OCI-LY1 (cell line): Measurements from ENCODE around the gene COL19A1.

Experiments
- H2AFZ ChIP-seq: fragments of 200-600 bp; sonication (generic), shearing (Covaris generic); 2 replicates; pipeline ENCODE4 v1.6.0; 2014; ENCODE audit warnings: antibody characterized with exemption, mild to moderate bottlenecking, low read length
- H3F3A ChIP-seq: fragments of 200-600 bp; sonication (generic), shearing (Covaris generic); 2 replicates; pipeline ENCODE4 v1.6.0; 2014; ENCODE audit warnings: mild to moderate bottlenecking, antibody characterized with exemption, low read length, moderate library complexity; ENCODE audit not compliant: insufficient read depth
- H3K27ac ChIP-seq: fragments of 200-600 bp; sonication (generic); 2 replicates; pipeline ENCODE4 v1.5.1; 2014; ENCODE audit warnings: low read length, mixed run types, mild to moderate bottlenecking, low read depth; ENCODE audit not compliant: poor library complexity, severe bottlenecking
- H3K27me3 ChIP-seq: fragments of 200-600 bp; sonication (generic); 2 replicates; pipeline ENCODE4 v1.6.0; 2014; ENCODE audit warnings: antibody characterized with exemption, mild to moderate bottlenecking, low read length, moderate library complexity; ENCODE audit not compliant: insufficient read depth
- H3K36me3 ChIP-seq: fragments of 200-600 bp; sonication (generic); 2 replicates; pipeline ENCODE4 v1.6.1; 2014; ENCODE audit warnings: mild to moderate bottlenecking, antibody characterized with exemption, low read length, moderate library complexity, mixed read lengths; ENCODE audit not compliant: insufficient read depth
- H3K4me1 ChIP-seq: fragments of 200-600 bp; sonication (generic); 2 replicates; pipeline ENCODE4 v1.5.1; 2014; ENCODE audit warnings: mild to moderate bottlenecking, low read length, moderate library complexity; ENCODE audit not compliant: insufficient read depth, severe bottlenecking
- H3K4me2 ChIP-seq: fragments of 200-600 bp; sonication (generic), shearing (Covaris generic); 2 replicates; pipeline ENCODE4 v1.6.1; 2014; ENCODE audit warnings: low read length
- H3K4me3 ChIP-seq: fragments of 200-600 bp; sonication (generic); 2 replicates; pipeline ENCODE4 v1.5.1; 2014; ENCODE audit warnings: low read length, low read depth, mild to moderate bottlenecking, mixed read lengths; ENCODE audit not compliant: poor library complexity, severe bottlenecking
- H3K79me2 ChIP-seq: fragments of 200-600 bp; shearing (Covaris generic); 2 replicates; pipeline ENCODE4 v1.6.1; 2016; ENCODE audit warnings: mixed run types, low read length, mixed read lengths; ENCODE audit not compliant: insufficient read depth
- H3K9ac ChIP-seq: fragments of 200-600 bp; sonication (generic), shearing (Covaris generic); 2 replicates; pipeline ENCODE4 v1.6.1; 2014; ENCODE audit warnings: mild to moderate bottlenecking, low read length, mixed read lengths
- H3K9me2 ChIP-seq: fragments of 200-600 bp; sonication (generic), shearing (Covaris generic); 2 replicates; pipeline ENCODE4 v1.6.1; 2014; ENCODE audit warnings: low read depth, mild to moderate bottlenecking, low read length, mixed read lengths
- H3K9me3 ChIP-seq: fragments of 200-600 bp; shearing (Covaris generic); 2 replicates; pipeline ENCODE4 v1.6.1; 2014; ENCODE audit warnings: low read length, mixed read lengths
- H4K20me1 ChIP-seq: fragments of 200-600 bp; sonication (generic), shearing (Covaris generic); 2 replicates; pipeline ENCODE4 v1.6.0; 2016; ENCODE audit warnings: mild to moderate bottlenecking, low read length; ENCODE audit not compliant: insufficient read depth
- EZH2 ChIP-seq: fragments of 200-600 bp; sonication (generic), shearing (Covaris generic); IDR thresholded peaks from 2 replicates; pipeline ENCODE4 v1.8.0; 2017; ENCODE audit warnings: borderline replicate concordance, mixed run types, mild to moderate bottlenecking, antibody characterized with exemption, low read length, moderate library complexity, mixed read lengths
- TF ChIP-seq, protein P1 (sequence below): fragments of 200-600 bp; sonication (generic), shearing (Covaris generic); IDR thresholded peaks from 2 replicates; pipeline ENCODE4 v1.5.1; 2017; ENCODE audit warnings: mild to moderate bottlenecking, antibody characterized with exemption, low read length, moderate library complexity, mixed read lengths

The COL19A1 gene

DNA sequence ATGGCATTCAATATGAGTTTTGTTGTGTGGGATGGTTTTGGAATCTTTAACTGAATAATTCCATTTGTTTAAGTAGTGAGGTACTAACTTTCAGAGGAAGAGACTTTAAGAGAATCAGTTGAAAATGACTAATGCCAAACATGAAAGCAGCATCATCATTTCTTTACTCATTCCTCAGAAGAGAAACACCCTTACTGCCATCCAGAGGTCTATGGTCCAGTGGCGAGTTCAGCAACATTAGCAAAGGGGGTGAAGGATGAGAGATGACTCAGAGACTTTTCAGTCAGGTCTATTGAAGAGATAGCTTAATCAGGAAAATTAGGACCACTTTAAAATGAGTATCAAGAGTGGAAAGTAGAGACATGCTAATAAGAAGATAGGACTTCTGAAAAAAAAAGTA, 118.8 kb downstream of the COL19A1 start:
- H3K36me3 ChIP-seq: no peaks in the 10 kb centered on the region
- H3K4me2 ChIP-seq: no peak overlapping the region
- H3K4me1 ChIP-seq: no peaks in the 10 kb centered on the region
- H3K27ac ChIP-seq: no peak overlapping the region
- H3K27me3 ChIP-seq: no peaks in the 10 kb centered on the region
- H3K4me3 ChIP-seq: no peak overlapping the region
- H3K9me3 ChIP-seq: no peaks in the 10 kb centered on the region
- no peak overlapping the region; the same call in 1 of the 2 replicates for H2AFZ ChIP-seq
- H3K9ac ChIP-seq: no peak overlapping the region
- H3K79me2 ChIP-seq: no peaks in the 10 kb centered on the region
- no peaks in the 10 kb centered on the region for H3K9me2 ChIP-seq
- TF ChIP-seq, protein P1, sequence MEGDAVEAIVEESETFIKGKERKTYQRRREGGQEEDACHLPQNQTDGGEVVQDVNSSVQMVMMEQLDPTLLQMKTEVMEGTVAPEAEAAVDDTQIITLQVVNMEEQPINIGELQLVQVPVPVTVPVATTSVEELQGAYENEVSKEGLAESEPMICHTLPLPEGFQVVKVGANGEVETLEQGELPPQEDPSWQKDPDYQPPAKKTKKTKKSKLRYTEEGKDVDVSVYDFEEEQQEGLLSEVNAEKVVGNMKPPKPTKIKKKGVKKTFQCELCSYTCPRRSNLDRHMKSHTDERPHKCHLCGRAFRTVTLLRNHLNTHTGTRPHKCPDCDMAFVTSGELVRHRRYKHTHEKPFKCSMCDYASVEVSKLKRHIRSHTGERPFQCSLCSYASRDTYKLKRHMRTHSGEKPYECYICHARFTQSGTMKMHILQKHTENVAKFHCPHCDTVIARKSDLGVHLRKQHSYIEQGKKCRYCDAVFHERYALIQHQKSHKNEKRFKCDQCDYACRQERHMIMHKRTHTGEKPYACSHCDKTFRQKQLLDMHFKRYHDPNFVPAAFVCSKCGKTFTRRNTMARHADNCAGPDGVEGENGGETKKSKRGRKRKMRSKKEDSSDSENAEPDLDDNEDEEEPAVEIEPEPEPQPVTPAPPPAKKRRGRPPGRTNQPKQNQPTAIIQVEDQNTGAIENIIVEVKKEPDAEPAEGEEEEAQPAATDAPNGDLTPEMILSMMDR: no peak
- no peak for TF ChIP-seq EZH2
- no peaks in the 10 kb centered on the region for H3F3A ChIP-seq
- H4K20me1 ChIP-seq: no peaks in the 10 kb centered on the region

DNA sequence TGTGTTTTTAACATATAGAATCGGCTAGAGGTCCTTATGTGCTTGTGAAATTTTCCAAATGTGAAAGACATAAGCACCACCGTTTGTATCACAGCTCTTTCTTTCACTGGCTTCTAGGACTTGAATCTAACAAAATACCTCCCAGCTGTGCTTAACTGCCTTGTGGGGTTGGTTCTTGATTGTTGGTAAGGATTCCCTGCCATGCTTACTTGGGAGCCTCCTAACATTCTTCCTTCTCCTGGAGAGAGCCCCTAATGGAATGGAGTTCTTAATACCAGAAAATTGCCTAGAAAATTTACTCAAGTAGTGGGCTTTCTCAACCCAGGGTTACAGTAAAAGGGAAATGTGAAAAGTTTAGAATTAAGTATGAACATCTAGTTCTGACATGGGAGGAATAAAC, 121.2 kb downstream of the COL19A1 start:
- Histone ChIP-seq H3K4me2 (no peak overlapping the region), H2AFZ (no peak overlapping the region), H3K9ac (no peak overlapping the region), H4K20me1 (no peaks in the 10 kb centered on the region), H3F3A (no peaks in the 10 kb centered on the region), H3K27me3 (no peaks in the 10 kb centered on the region), H3K4me3 (no peak overlapping the region), H3K9me3 (no peaks in the 10 kb centered on the region), H3K79me2 (no peaks in the 10 kb centered on the region), H3K27ac (no peak overlapping the region), H3K9me2 (no peaks in the 10 kb centered on the region), H3K4me1 (no peaks in the 10 kb centered on the region), H3K36me3 (no peaks in the 10 kb centered on the region)
- TF ChIP-seq EZH2: no peak
- TF ChIP-seq, protein P1: no peak

DNA sequence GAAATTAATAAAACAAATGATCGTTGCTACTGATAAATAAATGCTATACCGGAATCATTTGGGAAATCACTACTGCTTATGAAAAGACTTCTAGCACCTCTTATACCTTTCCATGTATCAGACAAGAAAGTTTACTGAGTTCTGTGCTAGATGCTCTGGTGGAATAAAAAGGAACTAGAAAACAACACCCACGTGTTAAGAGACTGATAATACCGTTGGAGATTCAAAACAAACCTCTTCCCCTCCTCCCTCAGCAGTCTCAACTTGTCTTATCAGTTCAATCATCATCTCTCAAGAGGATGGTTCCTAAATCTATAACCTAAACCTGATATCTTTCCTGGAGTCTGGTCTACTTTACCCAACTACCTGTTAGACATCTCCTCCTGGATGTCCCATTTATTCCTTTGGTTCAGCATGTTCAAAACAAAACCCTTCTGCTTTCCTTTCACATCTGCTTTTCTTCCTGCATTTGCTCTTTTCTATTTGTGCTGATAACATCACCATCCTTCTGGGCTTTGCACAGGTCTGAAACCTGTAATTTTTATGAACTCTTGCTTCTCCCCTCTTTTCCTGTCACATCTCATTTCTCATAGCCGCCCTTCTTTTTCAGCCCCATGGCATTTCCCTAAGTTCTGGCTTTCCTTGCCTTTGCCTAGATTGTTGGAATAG, 122.2 kb downstream of the COL19A1 start:
- no peaks in the 10 kb centered on the region for H3K79me2 ChIP-seq
- H3K27ac ChIP-seq: no peak overlapping the region
- no peaks in the 10 kb centered on the region for H3K27me3 ChIP-seq
- H3K4me1 ChIP-seq: no peaks in the 10 kb centered on the region
- TF ChIP-seq, protein P1: no peak
- TF ChIP-seq EZH2: no peak
- no peak overlapping the region for H2AFZ ChIP-seq
- no peaks in the 10 kb centered on the region for H3F3A ChIP-seq
- no peaks in the 10 kb centered on the region for H4K20me1 ChIP-seq
- H3K9ac ChIP-seq: no peak overlapping the region
- no peak overlapping the region for H3K4me2 ChIP-seq
- no peaks in the 10 kb centered on the region for H3K36me3 ChIP-seq
- H3K4me3 ChIP-seq: no peak overlapping the region
- H3K9me3 ChIP-seq: no peaks in the 10 kb centered on the region
- no peaks in the 10 kb centered on the region for H3K9me2 ChIP-seq
